ENCODE data around the gene PNMA8C.
"Not testable (repeated sequence)": the region's sequence is repeated elsewhere in the genome, so short reads cannot be mapped to it uniquely, and the experiment has no call there.

PNMA8C gene

GRCh38 chr19:46446021-46446420 is 17.3 kb upstream of the PNMA8C start:
- DNase-seq, result no peak

GRCh38 chr19:46442808-46443450 is 14.2 kb upstream of the PNMA8C start:
- DNase-seq, result no peak

GRCh38 chr19:46441866-46442265 is 13.1 kb upstream of the PNMA8C start:
- DNase-seq, result no peak

- DNase-seq, result not testable (repeated sequence)
These were observed 7.0 kb upstream of the PNMA8C start for GRCh38 chr19:46435689-46436088.

- DNase-seq, result no peak
These were observed 6.3 kb upstream of the PNMA8C start for GRCh38 chr19:46435009-46435408.

GRCh38 chr19:46433470-46433869 is 4.7 kb upstream of the PNMA8C start:
- not testable (repeated sequence) for DNase-seq

GRCh38 chr19:46431824-46432223 is 3.1 kb upstream of the PNMA8C start:
- DNase-seq, result no peak

- DNase-seq, result no peak
These were observed 1.3 kb upstream of the PNMA8C start for GRCh38 chr19:46429999-46430398.

GRCh38 chr19:46427518-46428045 is 1.2 kb downstream of the PNMA8C start:
- no peak for DNase-seq

- no peak for DNase-seq
These were observed 2.1 kb downstream of the PNMA8C start for GRCh38 chr19:46426506-46427162.

- DNase-seq, result no peak
These were observed 2.7 kb downstream of the PNMA8C start for GRCh38 chr19:46426035-46426505.

GRCh38 chr19:46423188-46423587 is 5.5 kb downstream of the PNMA8C start:
- DNase-seq, result no peak

- DNase-seq, result no peak
These were observed 6.4 kb downstream of the PNMA8C start for GRCh38 chr19:46422344-46422743.

GRCh38 chr19:46420056-46420455 is 8.7 kb downstream of the PNMA8C start:
- DNase-seq, result no peak

GRCh38 chr19:46415804-46416709 is 12.7 kb downstream of the PNMA8C start:
- not testable (repeated sequence) for DNase-seq

- DNase-seq, result not testable (repeated sequence)
These were observed 13.8 kb downstream of the PNMA8C start for GRCh38 chr19:46414899-46415298.

- DNase-seq, result no peak
These were observed 15.3 kb downstream of the PNMA8C start, which contains the start of gene CCDC8 for GRCh38 chr19:46413262-46414031. Gene CCDC8 (minus strand): TSS chr19:46413564. CDS start chr19:46412810, 754 bp downstream.

GRCh38 chr19:46412650-46413261 is 16.0 kb downstream of the PNMA8C start:
- no peak for DNase-seq

- DNase-seq, result no peak
These were observed 16.6 kb downstream of the PNMA8C start for GRCh38 chr19:46411925-46412649.

- DNase-seq, result no peak
These were observed 17.4 kb downstream of the PNMA8C start for GRCh38 chr19:46411088-46411924.
